GM18519 (cell line): ENCODE measurements around the gene AOAH.
"Not testable (repeated sequence)": the region's sequence is repeated elsewhere in the genome, so short reads cannot be mapped to it uniquely, and the experiment has no call there.

Source experiments
- ATAC-seq: cut with Tn5 transposase; IDR thresholded peaks from one replicate; pipeline ENCODE4 v1.9.1; 2021; ENCODE audit warnings: mild to moderate bottlenecking, moderate library complexity; ENCODE audit not compliant: unreplicated experiment, low FRiP score

AOAH gene

GRCh38 chr7:36487756-36488336 lies 236.4 kb downstream of the AOAH start:
- ATAC-seq = no peak

- ATAC-seq = no peak
These were observed 238.0 kb downstream of the AOAH start for GRCh38 chr7:36486336-36486735.

DNA sequence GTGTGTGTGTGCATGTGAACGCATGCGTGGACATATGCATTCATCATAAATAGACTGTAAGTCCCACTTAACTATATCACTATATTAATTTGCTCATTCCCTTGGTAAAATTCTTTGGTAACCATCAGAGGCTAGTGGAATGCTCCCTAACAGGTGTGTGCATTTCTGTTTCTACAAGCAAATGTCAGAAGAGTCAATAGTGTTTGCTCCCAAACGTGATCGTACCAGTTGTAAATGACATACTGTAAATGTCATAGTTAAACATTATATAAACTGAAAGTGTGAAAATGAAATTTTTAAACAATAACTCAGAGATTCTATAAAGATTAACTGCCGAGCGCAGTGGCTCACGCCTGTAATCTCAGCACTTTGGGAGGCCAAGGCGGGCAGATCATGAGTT lies 240.0 kb downstream of the AOAH start:
- ATAC-seq = no peak

DNA sequence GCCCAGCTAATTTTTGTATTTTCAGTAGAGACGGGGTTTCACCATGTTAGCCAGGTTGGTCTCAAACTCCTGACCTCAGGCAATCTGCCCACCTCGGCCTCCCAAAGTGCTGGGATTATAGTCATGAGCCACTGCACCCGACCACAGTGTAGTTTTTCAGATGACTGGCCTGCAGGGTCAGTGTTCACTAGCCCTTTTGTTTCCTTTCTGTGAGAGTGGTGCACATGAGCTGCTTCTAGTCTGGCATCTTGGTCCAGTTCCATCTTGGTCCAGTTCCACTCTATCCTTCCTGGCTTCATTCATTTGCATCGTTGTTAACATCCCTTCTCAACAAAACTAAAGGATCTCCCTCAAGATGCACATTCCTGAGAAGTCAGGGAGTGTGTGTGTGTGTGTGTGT lies 240.4 kb downstream of the AOAH start:
- ATAC-seq = not testable (repeated sequence)

- ATAC-seq = no peak
These were observed 245.5 kb downstream of the AOAH start for GRCh38 chr7:36478745-36479144.

DNA sequence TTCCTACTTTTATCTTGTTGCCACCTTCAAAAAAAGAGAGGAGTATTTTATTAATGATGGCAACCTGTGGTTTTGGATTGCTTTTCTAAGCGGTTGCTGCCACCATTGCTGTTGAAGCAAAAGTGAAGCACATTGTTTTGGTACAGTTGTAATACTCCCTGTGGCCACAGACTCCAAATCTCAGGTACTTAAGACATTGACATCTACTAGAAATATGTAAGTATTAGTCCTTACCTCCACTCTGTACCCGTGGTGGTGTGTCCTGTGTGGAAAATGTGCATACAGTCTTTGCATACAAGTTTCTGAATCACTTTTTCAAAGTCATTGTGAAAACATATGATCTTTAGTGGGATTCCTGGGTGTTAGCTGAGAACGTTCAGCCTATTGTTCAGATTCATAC lies 248.9 kb downstream of the AOAH start:
- no peak for ATAC-seq

DNA sequence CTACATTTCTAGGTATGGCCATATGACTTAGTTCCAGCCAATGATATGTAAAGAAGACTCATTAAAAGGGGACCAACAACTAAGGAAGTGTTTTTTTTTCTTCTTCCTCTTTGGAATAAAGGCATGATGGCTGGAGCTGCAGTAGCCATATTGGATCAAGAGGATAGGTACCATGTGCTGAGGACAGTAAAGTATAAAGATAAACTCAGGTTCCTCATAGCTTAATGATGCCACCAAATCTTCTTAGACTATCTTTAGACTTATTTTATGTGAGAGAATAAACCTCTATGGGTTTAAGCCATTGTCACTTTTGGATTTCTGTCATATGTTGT lies 249.3 kb downstream of the AOAH start:
- ATAC-seq = no peak

GRCh38 chr7:36474283-36475010 lies 249.8 kb downstream of the AOAH start:
- ATAC-seq = no peak

DNA sequence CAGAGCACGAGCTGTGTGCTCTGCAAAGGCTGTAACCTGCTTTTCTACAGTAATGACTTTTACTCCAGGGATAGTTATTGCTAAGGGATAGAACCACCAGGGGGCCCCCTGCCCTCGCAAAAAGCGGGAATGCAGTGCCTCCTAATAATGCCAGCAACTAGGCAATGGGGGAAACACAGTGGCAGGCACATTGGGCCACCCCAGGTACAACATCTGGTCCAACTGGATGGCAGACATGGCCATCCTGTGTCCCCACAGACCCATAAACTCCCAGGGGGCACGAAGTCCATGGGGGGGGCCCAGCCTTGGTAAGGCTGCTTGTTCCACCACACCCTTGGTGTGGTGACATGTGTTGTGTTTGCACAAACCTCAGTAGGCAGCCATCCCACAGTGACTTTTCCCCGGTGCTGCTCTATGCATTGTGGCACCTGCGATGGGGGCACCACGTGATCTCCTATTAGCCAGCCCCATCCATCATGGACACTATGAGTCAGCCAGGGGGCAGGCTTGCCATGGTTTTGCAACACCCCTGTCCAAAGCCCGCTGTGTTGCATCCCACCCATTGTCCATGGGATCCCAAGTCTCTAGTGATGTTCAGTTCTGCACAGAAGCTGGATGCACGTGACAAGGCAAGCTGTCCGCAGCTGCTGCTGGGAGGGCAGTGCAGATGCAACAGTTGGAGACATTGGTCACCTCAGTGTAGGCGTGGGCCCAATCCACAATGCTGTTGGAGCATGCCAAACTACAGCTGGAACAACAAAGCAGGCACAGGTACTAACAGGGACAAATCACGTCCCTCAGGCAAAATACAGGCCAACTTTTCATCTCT lies 250.6 kb downstream of the AOAH start:
- ATAC-seq = no peak

GRCh38 chr7:36472141-36472729 lies 252.1 kb downstream of the AOAH start:
- ATAC-seq = no peak

DNA sequence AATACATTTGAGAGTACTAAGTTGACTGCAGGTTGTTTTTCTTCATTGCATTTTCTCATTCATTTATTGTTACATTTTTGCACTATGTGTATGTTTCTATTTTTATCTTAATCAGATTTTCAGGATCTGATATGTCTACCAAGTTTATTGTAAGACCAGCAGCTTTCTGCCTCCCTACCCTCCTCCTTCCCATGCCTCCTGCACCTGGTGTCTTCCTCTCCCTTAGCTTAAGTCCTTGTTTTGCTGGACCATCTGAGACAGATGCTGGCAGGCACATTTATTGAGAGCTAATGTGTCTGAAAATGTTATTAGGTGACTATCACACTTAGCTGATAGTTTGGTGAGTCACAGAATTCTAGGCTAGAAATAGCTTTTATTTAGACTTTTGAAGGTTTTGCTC lies 255.1 kb downstream of the AOAH start:
- no peak for ATAC-seq

- no peak for ATAC-seq
These were observed 255.8 kb downstream of the AOAH start for GRCh38 chr7:36468370-36469101.

- ATAC-seq = not testable (repeated sequence)
These were observed 258.3 kb downstream of the AOAH start for GRCh38 chr7:36466001-36466400.

GRCh38 chr7:36464271-36464670 lies 260.0 kb downstream of the AOAH start:
- no peak for ATAC-seq
